GM10266 (cell line): Measurements from ENCODE around the gene DNAH9.

Source experiments
- DNase-seq: peaks from one replicate; pipeline ENCODE4 v3.0.0; 2012; ENCODE audit errors: extremely low spot score
- TF ChIP-seq, protein P1 (sequence below): IDR thresholded peaks from 2 replicates; pipeline ENCODE4 v1.5.1; 2012; ENCODE audit warnings: mild to moderate bottlenecking, low read depth; ENCODE audit not compliant: control insufficient read depth, insufficient read depth; ENCODE audit errors: missing control alignments

The DNAH9 gene

GRCh38 chr17:11880714-11881113 lies 282.4 kb downstream of the DNAH9 start:
- TF ChIP-seq, protein P1, sequence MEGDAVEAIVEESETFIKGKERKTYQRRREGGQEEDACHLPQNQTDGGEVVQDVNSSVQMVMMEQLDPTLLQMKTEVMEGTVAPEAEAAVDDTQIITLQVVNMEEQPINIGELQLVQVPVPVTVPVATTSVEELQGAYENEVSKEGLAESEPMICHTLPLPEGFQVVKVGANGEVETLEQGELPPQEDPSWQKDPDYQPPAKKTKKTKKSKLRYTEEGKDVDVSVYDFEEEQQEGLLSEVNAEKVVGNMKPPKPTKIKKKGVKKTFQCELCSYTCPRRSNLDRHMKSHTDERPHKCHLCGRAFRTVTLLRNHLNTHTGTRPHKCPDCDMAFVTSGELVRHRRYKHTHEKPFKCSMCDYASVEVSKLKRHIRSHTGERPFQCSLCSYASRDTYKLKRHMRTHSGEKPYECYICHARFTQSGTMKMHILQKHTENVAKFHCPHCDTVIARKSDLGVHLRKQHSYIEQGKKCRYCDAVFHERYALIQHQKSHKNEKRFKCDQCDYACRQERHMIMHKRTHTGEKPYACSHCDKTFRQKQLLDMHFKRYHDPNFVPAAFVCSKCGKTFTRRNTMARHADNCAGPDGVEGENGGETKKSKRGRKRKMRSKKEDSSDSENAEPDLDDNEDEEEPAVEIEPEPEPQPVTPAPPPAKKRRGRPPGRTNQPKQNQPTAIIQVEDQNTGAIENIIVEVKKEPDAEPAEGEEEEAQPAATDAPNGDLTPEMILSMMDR = no peak
- no peak for DNase-seq

DNA sequence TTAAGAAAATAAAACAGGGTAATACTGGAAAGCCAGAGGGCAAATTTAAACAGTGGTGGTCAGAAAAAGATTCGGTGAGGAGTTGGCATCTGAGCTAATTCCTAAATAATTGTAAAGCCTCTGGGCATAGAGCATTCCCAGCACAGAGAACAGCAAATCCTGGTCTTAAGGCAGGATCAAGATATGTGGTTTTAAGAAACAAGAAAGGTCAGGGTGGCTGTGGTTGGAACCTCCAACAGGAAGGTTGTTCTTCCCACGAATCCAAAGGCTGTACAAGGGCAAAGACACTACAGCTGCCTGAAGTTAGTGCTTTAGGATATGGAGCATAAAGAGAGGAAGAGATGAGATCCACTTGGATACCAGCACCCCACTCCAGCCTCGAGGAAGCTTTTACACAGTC lies 284.4 kb downstream of the DNAH9 start:
- DNase-seq = no peak
- TF ChIP-seq, protein P1 = no peak

DNA sequence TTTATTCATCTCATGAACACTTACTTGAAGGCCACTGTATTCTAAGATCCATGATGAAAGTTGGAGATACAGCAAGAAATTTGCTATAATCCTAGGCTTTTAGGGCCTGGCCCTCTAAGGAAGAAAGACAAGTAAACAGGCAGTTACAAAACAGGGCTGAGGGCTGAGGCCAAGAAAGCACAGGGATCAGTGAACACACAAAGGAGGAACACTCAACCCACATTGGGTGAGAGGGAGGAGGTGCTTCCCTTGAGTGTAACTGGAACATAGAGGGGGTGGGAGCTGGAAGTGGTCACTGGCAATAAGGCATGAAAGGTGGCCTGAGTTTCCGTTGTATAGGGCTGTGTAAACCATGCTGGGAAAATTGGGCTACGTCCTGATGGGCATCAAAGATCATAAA lies 286.8 kb downstream of the DNAH9 start:
- DNase-seq = no peak
- TF ChIP-seq, protein P1 = no peak

- TF ChIP-seq, protein P1 = no peak
- DNase-seq = no peak
Observed at GRCh38 chr17:11889266-11889665, 291.0 kb downstream of the DNAH9 start.

GRCh38 chr17:11893862-11894261 lies 295.6 kb downstream of the DNAH9 start:
- DNase-seq = no peak
- TF ChIP-seq, protein P1 = no peak

GRCh38 chr17:11896199-11896598 lies 297.9 kb downstream of the DNAH9 start:
- DNase-seq = no peak
- TF ChIP-seq, protein P1 = no peak

DNA sequence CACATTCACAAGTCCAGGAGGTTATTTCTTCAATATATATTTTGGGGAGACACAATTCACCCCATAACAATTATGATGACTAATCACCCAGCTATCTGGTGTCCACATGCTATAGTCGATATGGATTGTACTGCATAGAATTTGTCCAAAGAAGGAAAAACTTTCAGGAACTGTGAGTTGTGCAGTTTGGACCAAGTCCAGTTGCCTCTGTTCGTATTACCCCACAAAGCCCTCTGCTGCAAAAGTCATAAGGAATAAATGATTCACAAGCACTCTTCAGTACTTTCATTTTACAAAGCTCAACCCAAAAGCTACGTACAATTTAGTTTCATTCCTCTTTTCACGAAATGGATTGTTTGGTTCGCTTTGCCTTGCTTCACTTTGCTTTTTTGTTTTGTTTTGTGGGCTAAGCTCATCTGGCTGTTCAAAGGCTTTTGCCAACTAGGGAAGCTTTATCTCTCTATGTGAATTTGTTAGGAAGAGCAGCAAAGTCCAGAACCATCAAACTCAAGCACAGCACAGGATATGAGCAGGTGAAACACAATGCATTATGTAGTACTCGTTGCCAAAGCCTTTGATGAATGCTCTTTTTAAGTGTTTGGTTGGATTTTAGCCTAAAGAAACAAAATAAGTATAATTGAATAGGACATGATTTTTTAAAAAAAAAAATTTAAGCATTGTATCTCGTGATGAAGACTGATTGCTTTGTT lies 300.4 kb downstream of the DNAH9 start:
- DNase-seq = no peak
- TF ChIP-seq, protein P1 = no peak
